Cardiac fibroblast (primary cell): ENCODE measurements around the gene COQ7.

Source experiments
- DNase-seq, 2 donors: peaks; one replicate each; pipeline versions ENCODE4 v3.0.0 to v3.0.0-alpha.2; 2010; ENCODE audit warnings: low read depth in 2 of 2
- H3K4me3 ChIP-seq, 2 donors: replicated peaks in 1 of 2; 1 replicate in 1 of 2; 2 replicates in 1 of 2; pipeline ENCODE4 v1.5.1; 2011; ENCODE audit warnings: low read depth in 2 of 2, low read length in 2 of 2, mild to moderate bottlenecking in 2 of 2, moderate library complexity in 1 of 2
- TF ChIP-seq, protein P1 (sequence below): IDR thresholded peaks from one replicate; pipeline ENCODE4 v1.5.1; 2011; ENCODE audit warnings: low read depth, mild to moderate bottlenecking, low read length, inconsistent platforms

Gene COQ7

DNA sequence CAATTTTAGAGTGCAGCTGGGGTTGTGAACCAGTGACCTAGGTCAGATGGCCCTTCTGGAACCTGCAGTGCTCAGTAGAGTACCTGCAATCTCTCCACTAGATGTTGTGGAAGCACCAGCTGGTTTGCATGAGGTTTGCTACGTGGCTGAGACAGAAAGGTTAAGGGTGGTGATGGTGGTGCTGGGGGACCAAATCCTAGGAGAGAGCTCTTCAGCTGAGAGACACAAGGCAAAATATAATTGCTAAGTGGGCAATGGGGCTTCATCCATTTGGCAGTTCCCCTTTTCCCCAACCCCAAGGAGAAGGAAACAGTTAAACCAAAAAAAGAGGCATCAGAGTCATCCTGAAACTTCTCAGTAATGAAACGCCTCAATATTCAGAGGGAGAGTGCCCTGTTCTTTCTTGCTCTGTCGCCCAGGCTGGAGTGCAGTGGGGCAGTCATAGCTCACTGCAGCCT lies 60.3 kb downstream of the COQ7 start:
- no peak for DNase-seq
- no peak overlapping the region for H3K4me3 ChIP-seq
- TF ChIP-seq, protein P1, sequence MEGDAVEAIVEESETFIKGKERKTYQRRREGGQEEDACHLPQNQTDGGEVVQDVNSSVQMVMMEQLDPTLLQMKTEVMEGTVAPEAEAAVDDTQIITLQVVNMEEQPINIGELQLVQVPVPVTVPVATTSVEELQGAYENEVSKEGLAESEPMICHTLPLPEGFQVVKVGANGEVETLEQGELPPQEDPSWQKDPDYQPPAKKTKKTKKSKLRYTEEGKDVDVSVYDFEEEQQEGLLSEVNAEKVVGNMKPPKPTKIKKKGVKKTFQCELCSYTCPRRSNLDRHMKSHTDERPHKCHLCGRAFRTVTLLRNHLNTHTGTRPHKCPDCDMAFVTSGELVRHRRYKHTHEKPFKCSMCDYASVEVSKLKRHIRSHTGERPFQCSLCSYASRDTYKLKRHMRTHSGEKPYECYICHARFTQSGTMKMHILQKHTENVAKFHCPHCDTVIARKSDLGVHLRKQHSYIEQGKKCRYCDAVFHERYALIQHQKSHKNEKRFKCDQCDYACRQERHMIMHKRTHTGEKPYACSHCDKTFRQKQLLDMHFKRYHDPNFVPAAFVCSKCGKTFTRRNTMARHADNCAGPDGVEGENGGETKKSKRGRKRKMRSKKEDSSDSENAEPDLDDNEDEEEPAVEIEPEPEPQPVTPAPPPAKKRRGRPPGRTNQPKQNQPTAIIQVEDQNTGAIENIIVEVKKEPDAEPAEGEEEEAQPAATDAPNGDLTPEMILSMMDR: no peak

DNA sequence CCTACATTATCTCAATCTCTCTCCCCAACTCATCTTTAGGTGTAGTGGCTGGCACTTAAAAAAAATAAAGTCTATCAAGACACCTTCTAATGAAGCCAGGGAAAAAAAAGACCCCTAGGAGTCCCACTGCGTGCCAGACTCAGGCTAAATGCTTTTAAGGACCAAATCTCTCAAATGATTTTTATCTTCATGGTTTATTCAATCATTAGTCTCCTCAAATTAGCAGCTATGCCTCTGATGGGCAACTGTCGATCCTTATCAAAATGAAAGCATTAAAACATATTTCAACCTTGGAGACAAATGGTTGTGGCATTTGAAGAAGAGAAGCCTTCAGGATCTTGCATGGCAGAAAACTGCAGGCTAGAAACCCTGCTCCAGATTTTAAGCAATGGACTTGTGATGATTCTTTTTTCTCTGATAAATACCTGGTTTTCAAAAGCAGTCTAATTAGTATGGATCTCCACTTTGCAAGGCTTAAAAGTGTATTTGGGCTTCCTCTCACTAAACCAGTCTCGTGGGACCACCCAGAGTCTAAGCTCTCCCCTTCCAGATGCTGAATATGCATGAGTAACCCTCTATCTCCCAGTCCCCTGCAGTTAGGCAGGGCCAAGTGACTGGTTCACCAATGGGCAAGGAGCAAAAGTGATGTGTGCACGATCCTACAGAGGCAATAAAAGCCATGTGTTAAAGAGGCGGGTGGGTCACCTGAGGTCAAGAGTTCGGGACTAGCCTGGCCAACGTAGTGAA lies 61.2 kb downstream of the COQ7 start:
- no peak overlapping the region for H3K4me3 ChIP-seq
- no peak for DNase-seq
- TF ChIP-seq, protein P1: no peak
